OCI-LY1 (cell line): ENCODE measurements around the gene EVA1B.

Source experiments
- EZH2 ChIP-seq: fragments of 200-600 bp; sonication (generic), shearing (Covaris generic); IDR thresholded peaks from 2 replicates; pipeline ENCODE4 v1.8.0; 2017; ENCODE audit warnings: borderline replicate concordance, mixed run types, mild to moderate bottlenecking, antibody characterized with exemption, low read length, moderate library complexity, mixed read lengths
- TF ChIP-seq, protein P1 (sequence below): fragments of 200-600 bp; sonication (generic), shearing (Covaris generic); IDR thresholded peaks from 2 replicates; pipeline ENCODE4 v1.5.1; 2017; ENCODE audit warnings: mild to moderate bottlenecking, antibody characterized with exemption, low read length, moderate library complexity, mixed read lengths

DNA sequence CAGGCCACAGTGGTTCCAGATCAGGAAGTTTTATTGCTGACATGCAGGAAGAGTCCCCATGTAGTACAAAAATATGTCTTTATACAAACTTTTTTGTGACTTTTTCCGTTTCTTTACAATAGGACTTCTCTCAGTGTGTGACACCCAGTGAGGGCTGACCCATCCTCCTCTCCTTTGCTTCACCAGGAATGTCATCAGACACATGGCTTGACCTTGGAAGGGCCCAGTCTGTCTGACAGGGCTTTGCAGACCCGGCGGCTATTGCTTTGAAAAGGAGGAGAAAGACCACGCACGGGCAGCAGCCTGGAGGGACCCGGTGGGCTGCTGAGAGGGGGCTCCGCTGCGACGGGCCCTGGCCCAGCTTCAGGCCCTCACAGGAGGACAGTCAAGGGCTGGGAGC is 16.2 kb upstream of the EVA1B start:
- TF ChIP-seq EZH2: no peak
- TF ChIP-seq, protein P1, sequence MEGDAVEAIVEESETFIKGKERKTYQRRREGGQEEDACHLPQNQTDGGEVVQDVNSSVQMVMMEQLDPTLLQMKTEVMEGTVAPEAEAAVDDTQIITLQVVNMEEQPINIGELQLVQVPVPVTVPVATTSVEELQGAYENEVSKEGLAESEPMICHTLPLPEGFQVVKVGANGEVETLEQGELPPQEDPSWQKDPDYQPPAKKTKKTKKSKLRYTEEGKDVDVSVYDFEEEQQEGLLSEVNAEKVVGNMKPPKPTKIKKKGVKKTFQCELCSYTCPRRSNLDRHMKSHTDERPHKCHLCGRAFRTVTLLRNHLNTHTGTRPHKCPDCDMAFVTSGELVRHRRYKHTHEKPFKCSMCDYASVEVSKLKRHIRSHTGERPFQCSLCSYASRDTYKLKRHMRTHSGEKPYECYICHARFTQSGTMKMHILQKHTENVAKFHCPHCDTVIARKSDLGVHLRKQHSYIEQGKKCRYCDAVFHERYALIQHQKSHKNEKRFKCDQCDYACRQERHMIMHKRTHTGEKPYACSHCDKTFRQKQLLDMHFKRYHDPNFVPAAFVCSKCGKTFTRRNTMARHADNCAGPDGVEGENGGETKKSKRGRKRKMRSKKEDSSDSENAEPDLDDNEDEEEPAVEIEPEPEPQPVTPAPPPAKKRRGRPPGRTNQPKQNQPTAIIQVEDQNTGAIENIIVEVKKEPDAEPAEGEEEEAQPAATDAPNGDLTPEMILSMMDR: no peak
